Spleen (tissue), 7 donors: Measurements from ENCODE around the gene TMEM147.

ENCODE experiments used
- POLR2AphosphoS5 ChIP-seq, 3 donors: sonication (generic); formaldehyde crosslinking; IDR thresholded peaks; one replicate each; pipeline ENCODE4 v1.5.1; 2017; ENCODE audit warnings: antibody characterized with exemption in 3 of 3
- TF ChIP-seq, protein P1 (sequence below), 11 experiments: fragments of 200-600 bp in 7 of 11; fragments of 450-650 bp in 4 of 11; sonication (generic) in 4 of 11; IDR thresholded peaks in 8 of 11; conservative IDR thresholded peaks in 3 of 11; 1 replicate in 7 of 11; 2 replicates in 4 of 11; pipeline versions ENCODE4 v1.4.0 to v1.8.0; 2016 to 2021; ENCODE audit warnings: antibody characterized with exemption in 11 of 11, inconsistent platforms in 4 of 11, mild to moderate bottlenecking in 1 of 11
- donor health status: DM: no; HTN: no; CAD: no; lungs with moderate emphysema.
- donor health status: DM: no; HTN: no; CAD: no.
- donor health status: DM: no; HTN: no; CAD: no.

DNA sequence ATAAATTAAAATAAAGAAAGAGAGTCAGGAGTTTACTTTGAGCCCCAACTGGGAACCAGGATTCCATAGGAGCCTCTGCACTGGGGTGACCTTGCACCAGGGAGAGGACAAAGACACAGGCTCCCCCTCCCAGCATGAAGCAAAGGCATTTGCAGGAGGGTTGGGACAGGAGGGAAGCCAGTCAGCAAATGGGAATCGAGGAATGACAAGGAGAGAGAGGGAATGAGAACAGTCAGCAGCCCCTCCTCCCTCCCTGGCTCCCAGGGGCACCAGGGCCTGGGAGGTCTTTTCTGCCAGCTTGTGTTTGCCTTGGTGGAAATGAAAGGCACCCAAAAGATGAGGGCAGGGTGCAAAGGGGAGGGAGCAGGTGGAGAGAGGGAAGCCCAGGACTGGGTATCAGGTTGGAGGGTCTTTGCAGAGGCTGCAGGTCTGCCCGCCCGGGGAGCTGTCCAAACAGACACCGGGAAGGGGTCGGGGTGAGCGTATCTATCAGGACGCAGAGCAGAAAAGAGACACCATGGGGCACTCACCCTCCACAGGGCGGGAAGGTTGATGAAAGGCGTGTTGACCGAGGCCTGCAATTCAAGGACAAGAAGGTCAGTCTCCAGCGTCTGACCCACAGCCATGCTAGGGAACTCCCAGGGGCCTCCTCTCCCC, 21.1 kb upstream of the TMEM147 start:
- TF ChIP-seq POLR2AphosphoS5 (IDR thresholded peaks at IDR 0.05): no peak
- TF ChIP-seq, protein P1, sequence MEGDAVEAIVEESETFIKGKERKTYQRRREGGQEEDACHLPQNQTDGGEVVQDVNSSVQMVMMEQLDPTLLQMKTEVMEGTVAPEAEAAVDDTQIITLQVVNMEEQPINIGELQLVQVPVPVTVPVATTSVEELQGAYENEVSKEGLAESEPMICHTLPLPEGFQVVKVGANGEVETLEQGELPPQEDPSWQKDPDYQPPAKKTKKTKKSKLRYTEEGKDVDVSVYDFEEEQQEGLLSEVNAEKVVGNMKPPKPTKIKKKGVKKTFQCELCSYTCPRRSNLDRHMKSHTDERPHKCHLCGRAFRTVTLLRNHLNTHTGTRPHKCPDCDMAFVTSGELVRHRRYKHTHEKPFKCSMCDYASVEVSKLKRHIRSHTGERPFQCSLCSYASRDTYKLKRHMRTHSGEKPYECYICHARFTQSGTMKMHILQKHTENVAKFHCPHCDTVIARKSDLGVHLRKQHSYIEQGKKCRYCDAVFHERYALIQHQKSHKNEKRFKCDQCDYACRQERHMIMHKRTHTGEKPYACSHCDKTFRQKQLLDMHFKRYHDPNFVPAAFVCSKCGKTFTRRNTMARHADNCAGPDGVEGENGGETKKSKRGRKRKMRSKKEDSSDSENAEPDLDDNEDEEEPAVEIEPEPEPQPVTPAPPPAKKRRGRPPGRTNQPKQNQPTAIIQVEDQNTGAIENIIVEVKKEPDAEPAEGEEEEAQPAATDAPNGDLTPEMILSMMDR (IDR thresholded peaks at IDR 0.05 in 8 of 11, conservative IDR thresholded peaks at IDR 0.05 in 3 of 11): no peak
